K562 (cell line): ENCODE measurements around the gene SLC36A1.

Experiments
- FOXJ3 ChIP-seq: sonication (generic); formaldehyde crosslinking; IDR thresholded peaks from 2 replicates; pipeline ENCODE4 v1.4.0; 2020; ENCODE audit warnings: mild to moderate bottlenecking, missing genetic modification reagents
- GABPB1 ChIP-seq: sonication (generic); formaldehyde crosslinking; IDR thresholded peaks from 2 replicates; pipeline ENCODE4 v1.8.0; 2022; ENCODE audit warnings: mild to moderate bottlenecking, missing genetic modification reagents
- HNRNPUL1 ChIP-seq: fragments of 200-400 bp; formaldehyde crosslinking; IDR thresholded peaks from 2 replicates; pipeline ENCODE4 v1.6.1; 2017; ENCODE audit warnings: low read length
- JUND ChIP-seq, 2 experiments: IDR thresholded peaks; 2 replicates in 1 of 2; 3 replicates in 1 of 2; pipeline ENCODE4 v1.6.1; 2011; ENCODE audit warnings: borderline replicate concordance in 2 of 2, low read depth in 2 of 2, low read length in 2 of 2, improper control_type of control experiment in 1 of 2, missing biosample characterization in 1 of 2, missing genetic modification characterization in 1 of 2, missing genetic modification reagents in 1 of 2
- MAFG ChIP-seq: fragments of 450-650 bp; conservative IDR thresholded peaks from 2 replicates; pipeline ENCODE4 v1.6.1; 2016; ENCODE audit warnings: missing genetic modification characterization, missing compliant biosample characterization
- NFRKB ChIP-seq: fragments of 450-650 bp; IDR thresholded peaks from 2 replicates; pipeline ENCODE4 v1.6.1; 2016; ENCODE audit warnings: low read depth
- POLR2A ChIP-seq: fragments of 450-650 bp; conservative IDR thresholded peaks from 2 replicates; pipeline ENCODE4 v1.6.1; 2016
- ZFX ChIP-seq: sonication (generic); formaldehyde crosslinking; IDR thresholded peaks from 2 replicates; pipeline ENCODE4 v1.8.0; 2022; ENCODE audit warnings: mild to moderate bottlenecking, missing genetic modification reagents, moderate library complexity
- ZNF124 ChIP-seq: sonication (generic); formaldehyde crosslinking; IDR thresholded peaks from 2 replicates; pipeline ENCODE4 v1.8.1; 2022; ENCODE audit warnings: missing genetic modification reagents
- ZNF175 ChIP-seq: fragments of 200-800 bp; sonication (Bioruptor generic); IDR thresholded peaks from 2 replicates; pipeline ENCODE4 v1.6.1; 2016; ENCODE audit warnings: low read depth, mild to moderate bottlenecking, missing genetic modification characterization, missing compliant biosample characterization
- TF ChIP-seq, protein P1 (sequence below), 3 experiments: IDR thresholded peaks in 2 of 3; conservative IDR thresholded peaks in 1 of 3; 2 replicates each; pipeline ENCODE4 v1.5.1; 2011 to 2012; ENCODE audit warnings: low read length in 3 of 3, mild to moderate bottlenecking in 3 of 3, control low read depth in 2 of 3, improper control_type of control experiment in 1 of 3, inconsistent platforms in 1 of 3, low read depth in 1 of 3, mixed read lengths in 1 of 3, moderate library complexity in 1 of 3; ENCODE audit not compliant: insufficient read depth in 2 of 3

DNA sequence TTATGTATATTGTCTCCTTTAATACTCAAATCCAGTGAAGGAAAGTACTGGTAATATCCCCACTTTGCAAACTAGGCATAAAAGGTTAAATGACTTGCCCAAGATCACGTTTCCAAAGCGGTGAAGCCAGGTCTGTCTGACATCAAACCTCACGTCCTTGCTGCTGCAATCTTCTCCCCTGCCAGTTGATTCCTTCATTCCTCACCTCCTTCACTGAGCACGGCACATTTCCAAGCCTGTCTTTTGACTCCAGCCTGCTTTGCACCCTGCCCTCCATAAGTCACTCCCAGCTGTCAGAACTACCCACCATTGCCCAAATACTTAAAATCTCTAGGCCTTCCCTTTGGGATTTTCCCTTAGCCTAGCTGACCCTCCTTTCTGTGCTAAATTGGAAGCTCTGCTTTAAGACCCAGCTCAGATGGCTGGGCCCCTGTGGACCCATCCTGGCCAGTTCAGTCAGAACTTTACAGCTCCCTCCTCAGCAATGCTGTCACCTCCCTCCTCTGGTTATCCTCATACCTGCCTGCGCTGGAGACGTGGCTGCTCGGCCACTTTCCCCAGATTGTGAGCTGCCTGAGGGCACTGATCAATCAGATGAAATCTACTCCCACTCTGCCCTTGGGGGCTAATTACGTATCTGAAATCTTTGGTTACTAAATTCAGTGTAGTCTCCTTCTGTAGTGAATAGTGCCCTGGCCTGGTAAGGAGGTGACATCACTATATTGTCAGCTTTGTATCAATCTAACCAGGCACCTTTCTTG, 51.2 kb downstream of the SLC36A1 start:
- TF ChIP-seq MAFG (tag) = no peak
- no peak for TF ChIP-seq ZFX (CRISPR knock-in tag)
- no peak for TF ChIP-seq JUND (IDR thresholded peaks at IDR 0.05; ENCODE audit: borderline replicate concordance, low read depth, low read length)
- TF ChIP-seq JUND (tag; IDR thresholded peaks at IDR 0.05; ENCODE audit: borderline replicate concordance, low read depth, low read length) = no peak
- no peak for TF ChIP-seq HNRNPUL1
- no peak for TF ChIP-seq GABPB1 (CRISPR knock-in tag)
- no peak for TF ChIP-seq ZNF175
- TF ChIP-seq, protein P1, sequence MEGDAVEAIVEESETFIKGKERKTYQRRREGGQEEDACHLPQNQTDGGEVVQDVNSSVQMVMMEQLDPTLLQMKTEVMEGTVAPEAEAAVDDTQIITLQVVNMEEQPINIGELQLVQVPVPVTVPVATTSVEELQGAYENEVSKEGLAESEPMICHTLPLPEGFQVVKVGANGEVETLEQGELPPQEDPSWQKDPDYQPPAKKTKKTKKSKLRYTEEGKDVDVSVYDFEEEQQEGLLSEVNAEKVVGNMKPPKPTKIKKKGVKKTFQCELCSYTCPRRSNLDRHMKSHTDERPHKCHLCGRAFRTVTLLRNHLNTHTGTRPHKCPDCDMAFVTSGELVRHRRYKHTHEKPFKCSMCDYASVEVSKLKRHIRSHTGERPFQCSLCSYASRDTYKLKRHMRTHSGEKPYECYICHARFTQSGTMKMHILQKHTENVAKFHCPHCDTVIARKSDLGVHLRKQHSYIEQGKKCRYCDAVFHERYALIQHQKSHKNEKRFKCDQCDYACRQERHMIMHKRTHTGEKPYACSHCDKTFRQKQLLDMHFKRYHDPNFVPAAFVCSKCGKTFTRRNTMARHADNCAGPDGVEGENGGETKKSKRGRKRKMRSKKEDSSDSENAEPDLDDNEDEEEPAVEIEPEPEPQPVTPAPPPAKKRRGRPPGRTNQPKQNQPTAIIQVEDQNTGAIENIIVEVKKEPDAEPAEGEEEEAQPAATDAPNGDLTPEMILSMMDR (IDR thresholded peaks at IDR 0.05 in 2 of 3, conservative IDR thresholded peaks at IDR 0.05 in 1 of 3; ENCODE audit: insufficient read depth in 2 of 3, low read depth in 1 of 3, low read length in 3 of 3) = no peak
- no peak for TF ChIP-seq ZNF124
- no peak for TF ChIP-seq FOXJ3
- TF ChIP-seq POLR2A = no peak
- TF ChIP-seq NFRKB = no peak
